Measurements from ENCODE around the gene HERPUD1.
A peak's percentile ranks its signal among the peaks of the same experiment; 100 is the strongest.

The HERPUD1 gene

DNA sequence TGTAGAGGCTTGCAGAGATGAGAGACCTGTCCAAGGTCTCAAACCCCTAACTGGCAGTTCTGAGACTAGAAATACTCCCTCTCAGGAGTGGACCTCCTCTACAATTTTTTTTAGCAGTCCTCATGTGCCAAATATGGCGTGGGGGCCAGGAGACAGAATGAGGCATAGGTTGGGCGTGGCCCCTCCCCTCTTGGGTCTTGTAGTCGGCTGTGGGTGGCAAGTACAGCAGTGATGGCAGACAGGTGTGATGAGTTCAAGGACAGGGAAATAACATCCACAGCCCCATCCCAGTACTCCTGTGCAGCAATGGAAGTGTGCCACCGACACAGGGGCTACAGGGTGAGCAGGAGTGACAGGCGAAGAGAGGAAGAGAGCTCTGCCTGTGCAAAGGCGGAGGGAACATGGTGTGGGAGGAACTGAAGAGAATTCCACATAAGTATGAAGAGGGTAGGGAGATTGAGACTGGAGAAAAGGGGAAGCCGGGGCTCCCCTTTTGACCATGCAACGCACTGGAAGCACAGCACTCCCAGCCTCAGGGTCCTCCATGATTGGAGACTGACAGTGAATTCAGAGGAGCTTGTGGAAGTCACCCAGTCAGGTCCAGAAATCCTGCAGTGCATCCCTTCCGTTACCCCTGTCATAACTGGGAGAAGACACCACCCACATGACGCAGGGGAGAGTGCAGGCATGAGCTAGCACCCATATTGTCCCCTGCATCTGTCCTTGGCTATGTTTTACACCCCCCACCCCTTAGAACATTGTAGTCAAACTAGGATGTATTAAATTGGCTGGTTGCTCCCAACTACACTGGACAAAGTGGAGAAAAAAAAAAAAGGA lies 15.0 kb downstream of the HERPUD1 start:
- Mint-ChIP-seq H3K27me3 (no peaks in the 10 kb centered on the region), H3K9me3 (no peaks in the 10 kb centered on the region), H3K4me1 (ENCODE audit: low read depth in 2 of 2) (peaks cover 23 to 27% of the 10 kb centered on the region in 2 donors), H3K36me3 (ENCODE audit: insufficient read depth) (peaks cover 49% of the 10 kb centered on the region), H3K4me3 (no peak overlapping the region), H3K27ac (peak overlapping the region; percentile 22 to 42)
- DNase-seq: no peak
- no peak for ATAC-seq (replicated peaks)

DNA sequence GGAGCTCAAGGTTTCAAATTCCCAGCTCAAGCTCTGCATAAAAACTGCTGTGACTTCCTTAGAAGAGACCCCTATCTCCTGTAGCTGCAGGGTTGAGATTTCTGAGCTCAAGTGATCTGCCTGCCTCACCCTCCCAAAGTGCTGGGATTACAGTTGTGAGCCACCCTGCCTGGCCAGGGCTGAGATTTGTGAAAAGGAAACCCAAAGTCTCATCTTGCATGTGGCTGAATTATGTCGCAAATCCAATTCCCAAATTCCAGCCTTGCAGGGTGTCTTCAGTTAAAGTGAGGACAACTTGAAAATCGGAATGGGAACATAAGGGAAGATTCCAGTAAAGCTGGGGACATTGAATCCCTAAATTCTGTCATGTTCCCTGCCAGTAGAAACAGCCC lies 15.7 kb downstream of the HERPUD1 start:
- peaks cover 23 to 27% of the 10 kb centered on the region in 2 donors for H3K4me1 Mint-ChIP-seq (ENCODE audit: low read depth in 2 of 2)
- H3K27ac Mint-ChIP-seq: peak overlapping the region; percentile 22 to 42

DNA sequence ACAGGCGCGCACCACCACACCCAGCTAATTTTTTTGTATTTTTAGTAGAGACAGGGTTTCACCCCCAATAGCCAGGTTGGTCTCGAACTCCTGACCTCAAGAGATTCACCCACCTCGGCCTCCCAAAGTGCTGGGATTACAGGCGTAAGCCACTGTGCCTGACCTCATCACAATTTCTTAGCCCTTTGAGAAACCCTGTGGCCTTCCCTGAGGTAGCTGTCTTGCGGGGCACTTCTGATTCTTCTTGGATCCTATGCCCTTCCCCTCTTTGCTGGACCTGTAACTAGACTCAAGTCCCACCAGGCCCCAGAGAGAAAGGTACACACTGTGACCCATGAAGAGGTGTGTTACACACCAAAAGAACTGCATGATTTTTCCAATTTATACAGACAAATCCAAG lies 16.3 kb downstream of the HERPUD1 start:
- Mint-ChIP-seq H3K27me3 (no peaks in the 10 kb centered on the region), H3K4me1 (ENCODE audit: low read depth in 2 of 2) (peaks cover 18 to 24% of the 10 kb centered on the region in 2 donors), H3K9me3 (no peaks in the 10 kb centered on the region), H3K4me3 (no peak overlapping the region), H3K36me3 (ENCODE audit: insufficient read depth) (peaks cover 36% of the 10 kb centered on the region), H3K27ac (no peak overlapping the region)
- no peak for DNase-seq
- no peak for ATAC-seq (replicated peaks)

More for the DNA sequence above, 15.7 kb downstream of the HERPUD1 start:
- Mint-ChIP-seq H3K36me3 (ENCODE audit: insufficient read depth) (peaks cover 42% of the 10 kb centered on the region), H3K4me3 (no peak overlapping the region), H3K9me3 (no peaks in the 10 kb centered on the region), H3K27me3 (no peaks in the 10 kb centered on the region)
- DNase-seq (no peak), ATAC-seq (replicated peaks) (no peak)

DNA sequence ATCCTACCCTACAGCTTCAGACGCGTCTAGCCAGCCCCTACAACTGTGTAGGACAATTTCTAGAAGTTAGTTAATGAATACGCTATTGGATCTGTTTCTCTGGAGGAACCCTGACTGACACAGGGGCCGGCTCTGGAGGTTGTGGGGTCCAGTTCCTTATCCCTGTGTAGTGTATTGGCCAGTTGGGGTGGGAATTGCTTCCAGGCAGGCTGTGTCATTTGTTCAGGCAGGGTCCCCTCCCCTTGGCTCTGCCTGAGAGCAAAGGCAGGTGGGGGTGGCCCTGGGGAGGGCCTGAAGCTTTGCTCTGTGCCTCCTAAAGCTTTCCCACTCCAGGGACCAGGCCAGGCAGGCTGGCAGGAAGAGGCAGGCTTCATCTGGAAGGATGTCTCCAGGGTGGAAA lies 18.1 kb downstream of the HERPUD1 start:
- no peak for DNase-seq
- Mint-ChIP-seq H3K27ac (peak overlapping the region in 1 of 2 donors; percentile 34), H3K4me1 (ENCODE audit: low read depth in 2 of 2) (peaks cover 18 to 21% of the 10 kb centered on the region in 2 donors), H3K27me3 (no peaks in the 10 kb centered on the region), H3K9me3 (no peaks in the 10 kb centered on the region), H3K4me3 (no peak overlapping the region), H3K36me3 (ENCODE audit: insufficient read depth) (peaks cover 18% of the 10 kb centered on the region)
- ATAC-seq (replicated peaks): no peak

DNA sequence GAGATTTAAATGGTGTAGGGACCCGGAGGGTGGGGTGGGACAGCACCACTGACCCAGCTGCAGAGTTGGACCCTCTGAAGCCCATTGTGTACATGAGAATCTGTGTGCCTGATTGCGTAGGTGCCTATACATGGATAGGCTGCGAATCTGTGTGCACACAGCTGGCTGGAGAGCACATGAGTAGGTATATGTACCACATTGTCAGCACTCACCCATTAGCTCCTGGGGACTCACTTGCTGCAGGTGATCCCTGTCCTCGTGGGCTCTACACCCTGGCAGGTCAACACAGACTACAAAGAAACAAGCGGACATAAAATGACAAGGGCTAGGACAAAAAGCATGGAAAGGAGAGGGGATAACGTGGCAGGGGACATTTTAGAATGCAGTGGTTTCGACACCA lies 18.5 kb downstream of the HERPUD1 start:
- H3K4me3 Mint-ChIP-seq: no peak overlapping the region

DNA sequence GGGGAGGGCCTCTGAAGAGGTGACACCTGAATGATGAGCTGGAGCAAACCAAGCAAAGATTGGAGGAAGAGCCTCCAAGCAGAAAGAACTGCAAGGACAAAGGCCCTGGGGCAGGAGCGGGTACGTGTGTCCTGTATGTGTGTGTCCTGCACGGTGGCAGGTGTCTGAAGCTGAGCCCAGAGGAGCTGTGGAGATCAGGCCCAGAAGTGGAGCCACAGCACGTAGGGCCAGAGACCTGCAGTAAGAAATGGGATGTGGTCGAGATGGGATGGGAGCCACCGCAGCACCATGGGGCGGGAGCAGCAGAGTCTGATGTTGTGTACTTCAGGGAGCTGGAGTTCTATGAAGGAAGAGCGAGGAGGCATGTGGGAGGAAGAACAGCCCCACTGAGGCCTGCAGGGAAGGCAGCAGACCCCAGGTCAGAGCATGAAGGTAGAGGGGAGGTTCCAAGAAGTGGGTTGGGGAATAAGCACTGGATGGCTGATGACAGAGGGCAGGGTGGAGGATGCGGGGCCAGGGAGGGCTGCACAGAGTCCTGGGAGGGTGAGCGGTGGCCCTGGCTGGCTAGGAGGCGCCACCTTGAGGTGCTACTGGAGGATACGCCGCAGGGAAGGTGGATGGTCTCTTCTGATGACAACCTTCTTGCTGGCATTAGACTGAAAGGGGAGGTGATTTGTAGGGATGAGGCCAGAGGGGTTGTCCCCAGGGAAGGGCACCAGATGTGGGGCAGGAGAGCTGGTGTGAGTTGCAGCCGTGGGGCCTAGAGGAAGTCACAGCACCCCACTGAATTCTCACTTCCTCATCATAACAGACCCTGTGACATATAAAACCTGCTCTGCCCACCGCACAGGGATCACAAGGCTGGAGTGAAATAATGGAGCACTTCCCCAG lies 19.2 kb downstream of the HERPUD1 start:
- Mint-ChIP-seq H3K9me3 (no peaks in the 10 kb centered on the region), H3K4me1 (ENCODE audit: low read depth in 2 of 2) (peaks cover 18 to 21% of the 10 kb centered on the region in 2 donors), H3K27me3 (no peaks in the 10 kb centered on the region), H3K4me3 (no peak overlapping the region), H3K27ac (peak overlapping the region; percentile 32 to 34), H3K36me3 (ENCODE audit: insufficient read depth) (peaks cover 8% of the 10 kb centered on the region)
- DNase-seq (peak; percentile 27 to 41 (median 35)), ATAC-seq (replicated peaks) (peak; percentile 85)

More for the DNA sequence above, 18.5 kb downstream of the HERPUD1 start:
- ATAC-seq (replicated peaks) (no peak), DNase-seq (no peak)
- Mint-ChIP-seq H3K27me3 (no peaks in the 10 kb centered on the region), H3K36me3 (ENCODE audit: insufficient read depth) (peaks cover 14% of the 10 kb centered on the region), H3K9me3 (no peaks in the 10 kb centered on the region), H3K27ac (peak overlapping the region in 1 of 2 donors; percentile 34), H3K4me1 (ENCODE audit: low read depth in 2 of 2) (peaks cover 18 to 21% of the 10 kb centered on the region in 2 donors)

DNA sequence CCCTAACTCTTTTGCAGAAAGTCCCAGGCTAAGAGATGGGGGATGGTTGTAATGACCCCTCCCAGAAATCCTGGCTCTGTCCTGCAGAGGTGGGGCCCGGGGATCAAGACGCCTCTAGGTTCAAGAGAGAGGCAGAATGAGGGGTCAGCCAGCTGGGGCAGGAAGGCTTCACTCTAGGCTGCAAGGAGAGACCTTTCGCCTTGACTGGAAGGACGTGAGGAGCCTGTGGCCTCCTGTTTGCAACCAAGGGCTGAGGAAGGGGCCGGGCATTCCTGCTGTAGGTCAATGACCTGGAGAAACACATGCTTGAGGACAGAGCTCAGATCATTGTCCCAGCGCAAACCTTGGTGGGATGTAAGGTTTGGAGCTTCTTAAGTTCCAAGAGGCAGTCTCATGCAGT lies 21.1 kb downstream of the HERPUD1 start:
- H3K27ac Mint-ChIP-seq: no peak overlapping the region
- peaks cover 1% of the 10 kb centered on the region for H3K36me3 Mint-ChIP-seq (ENCODE audit: insufficient read depth)
- ATAC-seq (replicated peaks) (no peak), DNase-seq (no peak)
- no peaks in the 10 kb centered on the region for H3K9me3 Mint-ChIP-seq
- H3K27me3 Mint-ChIP-seq: no peaks in the 10 kb centered on the region
- H3K4me1 Mint-ChIP-seq (ENCODE audit: low read depth in 2 of 2): peaks cover 15% of the 10 kb centered on the region in 2 donors
- H3K4me3 Mint-ChIP-seq: no peak overlapping the region

DNA sequence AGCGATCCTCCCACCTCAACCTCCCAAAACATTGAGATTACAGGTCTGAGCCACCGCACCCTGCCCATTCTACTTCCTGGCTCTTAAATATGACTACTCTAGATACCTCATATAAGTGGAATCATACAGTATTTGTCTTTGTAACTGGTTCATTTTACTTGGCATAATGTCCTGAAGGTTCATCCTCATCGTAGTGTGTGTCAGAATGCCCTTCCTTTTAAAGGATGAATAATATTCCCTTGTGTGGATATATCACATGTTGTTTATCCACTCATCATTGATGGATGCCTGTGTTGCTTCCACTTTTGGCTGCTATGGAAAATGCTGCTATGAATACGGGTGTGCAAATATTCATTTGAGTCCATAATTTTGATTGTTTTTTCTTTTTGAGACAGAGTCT lies 24.1 kb downstream of the HERPUD1 start:
- ATAC-seq (replicated peaks): no peak
- no peak overlapping the region for H3K27ac Mint-ChIP-seq
- no peaks in the 10 kb centered on the region for H3K27me3 Mint-ChIP-seq
- peaks cover 4 to 5% of the 10 kb centered on the region in 2 donors for H3K4me1 Mint-ChIP-seq (ENCODE audit: low read depth in 2 of 2)
- no peak overlapping the region for H3K4me3 Mint-ChIP-seq
- no peaks in the 10 kb centered on the region for H3K9me3 Mint-ChIP-seq
- no peaks in the 10 kb centered on the region for H3K36me3 Mint-ChIP-seq (ENCODE audit: insufficient read depth)
- no peak for DNase-seq

DNA sequence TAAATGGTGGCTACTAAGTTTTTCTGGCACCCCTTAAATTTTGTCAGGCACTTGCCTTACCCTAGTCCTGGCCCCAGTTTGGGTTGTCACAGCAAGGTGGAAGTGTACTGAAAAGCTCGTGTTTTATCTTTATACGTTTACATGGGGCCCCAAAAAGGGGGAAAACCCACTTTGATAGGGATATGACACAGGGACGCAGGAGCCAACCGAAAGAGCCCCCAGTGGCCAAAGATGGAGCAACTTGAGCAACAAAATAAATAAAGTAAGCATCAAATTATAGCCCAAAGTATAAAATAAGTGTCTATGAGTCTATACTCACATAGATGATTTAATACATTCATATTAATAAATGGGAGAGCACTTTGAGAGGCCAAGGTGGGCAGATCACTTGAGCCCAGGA lies 24.8 kb downstream of the HERPUD1 start:
- Mint-ChIP-seq H3K9me3 (no peaks in the 10 kb centered on the region), H3K27me3 (no peaks in the 10 kb centered on the region), H3K4me3 (no peak overlapping the region), H3K36me3 (ENCODE audit: insufficient read depth) (no peaks in the 10 kb centered on the region), H3K27ac (no peak overlapping the region), H3K4me1 (ENCODE audit: low read depth in 2 of 2) (no peaks in the 10 kb centered on the region)
- DNase-seq (no peak), ATAC-seq (replicated peaks) (no peak)

DNA sequence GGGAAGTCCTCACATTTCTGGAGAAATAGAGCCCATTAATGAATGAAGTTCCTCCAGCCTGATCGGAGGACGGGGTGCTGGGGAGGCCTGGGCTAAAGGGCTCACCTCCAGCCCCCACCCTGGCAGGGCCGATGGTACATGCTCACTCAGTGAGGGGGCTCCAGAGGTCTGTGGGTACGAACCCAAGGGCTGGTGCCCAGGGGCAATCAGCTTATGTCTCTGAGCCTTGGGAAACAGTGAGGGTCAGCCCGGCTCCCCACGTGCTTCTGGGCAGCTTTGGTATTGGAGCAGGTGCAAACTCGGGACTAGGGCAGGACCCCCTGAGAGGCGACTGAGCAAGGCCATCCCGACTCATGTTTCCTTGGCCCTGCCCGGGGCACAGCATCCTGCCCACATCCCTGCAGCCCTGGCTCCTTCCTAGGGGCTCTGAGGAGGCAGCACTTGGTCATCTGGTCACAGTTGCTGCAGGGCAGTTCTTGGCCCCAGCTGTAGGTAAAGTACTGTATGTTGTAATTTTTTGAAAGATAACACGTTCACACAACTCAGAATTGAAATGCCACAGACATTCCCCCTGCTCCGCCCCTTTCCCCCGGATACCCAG lies 28.8 kb downstream of the HERPUD1 start:
- ATAC-seq (replicated peaks): no peak
- no peaks in the 10 kb centered on the region for H3K36me3 Mint-ChIP-seq (ENCODE audit: insufficient read depth)
- no peaks in the 10 kb centered on the region for H3K27me3 Mint-ChIP-seq
- no peak for DNase-seq
- no peak overlapping the region for H3K27ac Mint-ChIP-seq
- H3K9me3 Mint-ChIP-seq: no peaks in the 10 kb centered on the region
- H3K4me3 Mint-ChIP-seq: no peak overlapping the region
- peaks cover 10 to 14% of the 10 kb centered on the region in 2 donors for H3K4me1 Mint-ChIP-seq (ENCODE audit: low read depth in 2 of 2)

DNA sequence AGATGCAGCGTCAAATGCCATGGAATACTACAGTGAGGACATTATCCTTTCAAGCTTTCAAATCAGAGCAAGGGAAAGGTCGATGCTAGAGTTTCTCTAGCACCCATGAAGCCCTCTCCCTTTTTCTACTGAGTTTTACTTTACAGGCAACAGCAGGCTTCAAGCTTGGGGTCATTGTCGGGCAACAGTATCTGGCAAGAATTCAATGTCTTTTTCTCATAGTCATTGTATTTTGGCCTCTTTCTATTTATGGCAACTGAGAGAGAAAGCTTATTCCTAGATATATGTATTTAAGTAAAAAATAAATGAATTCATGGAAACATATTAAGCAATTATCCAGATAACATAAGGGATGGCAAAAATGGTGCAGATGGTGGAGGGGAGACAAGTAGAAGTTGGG lies 29.4 kb downstream of the HERPUD1 start:
- H3K27me3 Mint-ChIP-seq: no peaks in the 10 kb centered on the region
- H3K4me1 Mint-ChIP-seq (ENCODE audit: low read depth in 2 of 2): peaks cover 15 to 17% of the 10 kb centered on the region in 2 donors
- DNase-seq (no peak), ATAC-seq (replicated peaks) (no peak)
- no peaks in the 10 kb centered on the region for H3K36me3 Mint-ChIP-seq (ENCODE audit: insufficient read depth)
- no peaks in the 10 kb centered on the region for H3K9me3 Mint-ChIP-seq
- H3K4me3 Mint-ChIP-seq: no peak overlapping the region
- H3K27ac Mint-ChIP-seq: no peak overlapping the region

DNA sequence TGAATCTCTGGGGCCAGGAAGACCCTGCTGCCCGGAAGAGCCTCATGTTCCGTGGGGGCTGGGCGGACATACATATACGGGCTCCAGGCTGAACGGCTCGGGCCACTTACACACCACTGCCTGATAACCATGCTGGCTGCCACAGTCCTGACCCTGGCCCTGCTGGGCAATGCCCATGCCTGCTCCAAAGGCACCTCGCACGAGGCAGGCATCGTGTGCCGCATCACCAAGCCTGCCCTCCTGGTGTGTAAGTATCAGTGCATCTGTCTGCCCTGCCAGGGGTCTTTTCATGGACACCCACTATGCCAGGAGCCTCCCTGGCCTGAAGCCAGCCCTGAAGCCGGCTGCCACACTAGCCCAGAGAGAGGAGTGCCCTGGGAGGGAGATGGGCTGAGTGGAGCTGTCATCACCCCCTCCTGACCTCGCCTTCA lies 29.9 kb downstream of the HERPUD1 start, which contains the start of gene CETP:
CETP (plus strand) TSS at position 100 of the 431 bp plus-strand sequence; CDS start at position 130, 30 bp downstream.
- ATAC-seq (replicated peaks) (no peak), DNase-seq (no peak)
- Mint-ChIP-seq H3K27ac (no peak within 1 kb of the TSS), H3K9me3 (no peaks in the 10 kb centered on the region), H3K27me3 (no peaks in the 10 kb centered on the region), H3K4me1 (ENCODE audit: low read depth in 2 of 2) (peaks cover 15 to 17% of the 10 kb centered on the region in 2 donors), H3K36me3 (ENCODE audit: insufficient read depth) (no peaks in the 10 kb centered on the region), H3K4me3 (peak within 1 kb of the TSS in 1 of 2 donors; percentile 12)
